H9 (cell line): ENCODE measurements around the gene PLEKHG5. TPM values are rescaled to one million over a fixed set of nuclear protein-coding genes. Genes with fewer than 3 reads are reported as not detected.

Source experiments
- DNase-seq: peaks from one replicate; pipeline ENCODE4 v3.0.0-alpha.2; 2017
- H2AFZ ChIP-seq: one replicate; pipeline ENCODE4 v1.6.1; 2013; ENCODE audit warnings: mild to moderate bottlenecking, low read length, control low read depth, moderate library complexity
- H2AK5ac ChIP-seq: 2 replicates; pipeline ENCODE4 v1.6.1; 2013; ENCODE audit warnings: low read length, control low read depth, mixed read lengths; ENCODE audit not compliant: insufficient read length
- H2BK120ac ChIP-seq: one replicate; pipeline ENCODE4 v1.6.1; 2013; ENCODE audit warnings: low read depth, mild to moderate bottlenecking, low read length, control low read depth, inconsistent platforms; ENCODE audit not compliant: poor library complexity, severe bottlenecking
- H2BK12ac ChIP-seq: 2 replicates; pipeline ENCODE4 v1.6.1; 2013; ENCODE audit warnings: low read length, control low read depth, mixed read lengths, low read depth; ENCODE audit not compliant: insufficient read length
- H2BK15ac ChIP-seq: 2 replicates; pipeline ENCODE4 v1.6.1; 2013; ENCODE audit warnings: low read depth, low read length, control low read depth
- H2BK20ac ChIP-seq: one replicate; pipeline ENCODE4 v1.6.1; 2013; ENCODE audit warnings: low read depth, mild to moderate bottlenecking, low read length, control low read depth, inconsistent platforms; ENCODE audit not compliant: poor library complexity, severe bottlenecking
- H2BK5ac ChIP-seq: 2 replicates; pipeline ENCODE4 v1.6.1; 2013; ENCODE audit warnings: low read length, control low read depth, mixed read lengths; ENCODE audit not compliant: insufficient read length
- H3K14ac ChIP-seq: 2 replicates; pipeline ENCODE4 v1.6.1; 2013; ENCODE audit warnings: low read length, control low read depth; ENCODE audit not compliant: insufficient read depth
- H3K18ac ChIP-seq: 2 replicates; pipeline ENCODE4 v1.6.1; 2013; ENCODE audit warnings: low read depth, mild to moderate bottlenecking, mixed read lengths, low read length, control low read depth; ENCODE audit not compliant: insufficient read length
- H3K23ac ChIP-seq: 2 replicates; pipeline ENCODE4 v1.6.1; 2013; ENCODE audit warnings: low read length, control low read depth, mixed read lengths, low read depth; ENCODE audit not compliant: insufficient read length
- H3K23me2 ChIP-seq: 2 replicates; pipeline ENCODE4 v1.6.1; 2013; ENCODE audit warnings: low read depth, mild to moderate bottlenecking, mixed read lengths, low read length, control low read depth; ENCODE audit not compliant: insufficient read length, poor library complexity, severe bottlenecking
- H3K27ac ChIP-seq: 2 replicates; pipeline ENCODE4 v1.5.1; 2013; ENCODE audit warnings: low read length, control low read depth, mixed read lengths, low read depth; ENCODE audit not compliant: insufficient read length
- H3K27me3 ChIP-seq: 2 replicates; pipeline ENCODE4 v1.6.1; 2013; ENCODE audit warnings: low read length, control low read depth, inconsistent platforms; ENCODE audit not compliant: insufficient read depth
- H3K4ac ChIP-seq: 2 replicates; pipeline ENCODE4 v1.6.1; 2013; ENCODE audit warnings: low read depth, mild to moderate bottlenecking, control low read depth, inconsistent platforms, low read length, moderate library complexity
- H3K4me1 ChIP-seq: 2 replicates; pipeline ENCODE4 v1.6.1; 2013; ENCODE audit warnings: low read length, control low read depth, inconsistent platforms; ENCODE audit not compliant: insufficient read depth
- H3K4me2 ChIP-seq: 2 replicates; pipeline ENCODE4 v1.6.1; 2013; ENCODE audit warnings: low read length, control low read depth, mixed read lengths; ENCODE audit not compliant: insufficient read length, insufficient read depth
- H3K56ac ChIP-seq: 2 replicates; pipeline ENCODE4 v1.6.1; 2013; ENCODE audit warnings: low read depth, mild to moderate bottlenecking, mixed read lengths, low read length, control low read depth; ENCODE audit not compliant: insufficient read length
- H3K79me1 ChIP-seq: 2 replicates; pipeline ENCODE4 v1.6.1; 2013; ENCODE audit warnings: low read depth, mild to moderate bottlenecking, moderate library complexity, low read length, control low read depth, inconsistent platforms; ENCODE audit not compliant: insufficient read depth, poor library complexity, severe bottlenecking
- H3K79me2 ChIP-seq: 2 replicates; pipeline ENCODE4 v1.6.1; 2013; ENCODE audit warnings: low read length, control low read depth, inconsistent platforms; ENCODE audit not compliant: insufficient read depth
- H3K9ac ChIP-seq: 2 replicates; pipeline ENCODE4 v1.6.1; 2013; ENCODE audit warnings: low read length, control low read depth, mixed read lengths; ENCODE audit not compliant: insufficient read length; ENCODE audit errors: extremely low read depth
- H3K9me3 ChIP-seq: one replicate; pipeline ENCODE4 v1.6.1; 2013; ENCODE audit warnings: low read depth, low read length, inconsistent platforms; ENCODE audit not compliant: control insufficient read depth
- H3T11ph ChIP-seq: one replicate; pipeline ENCODE4 v1.6.1; 2013; ENCODE audit warnings: mild to moderate bottlenecking, low read length, control low read depth, inconsistent platforms
- H4K20me1 ChIP-seq: one replicate; pipeline ENCODE4 v1.6.1; 2013; ENCODE audit not compliant: control insufficient read depth, insufficient read length, insufficient read depth
- H4K5ac ChIP-seq: 2 replicates; pipeline ENCODE4 v1.6.1; 2013; ENCODE audit warnings: low read depth, mild to moderate bottlenecking, mixed read lengths, low read length, control low read depth; ENCODE audit not compliant: insufficient read length
- H4K8ac ChIP-seq: replicated peaks from 2 replicates; pipeline ENCODE4 v1.6.1; 2013; ENCODE audit warnings: low read length, control low read depth, mixed read lengths, low read depth; ENCODE audit not compliant: insufficient read length
- H4K91ac ChIP-seq: 2 replicates; pipeline ENCODE4 v1.6.1; 2013; ENCODE audit warnings: low read depth, mild to moderate bottlenecking, moderate library complexity, mixed read lengths, low read length, control low read depth; ENCODE audit not compliant: insufficient read length
- H3K27ac Mint-ChIP-seq, 3 experiments: 2 replicates in 2 of 3; 3 replicates in 1 of 3; pipeline ENCODE4 v1.8.0; 2020 to 2021; ENCODE audit warnings: mixed read lengths in 3 of 3, mild to moderate bottlenecking in 1 of 3, moderate library complexity in 1 of 3
- H3K27me3 Mint-ChIP-seq: 2 replicates; pipeline ENCODE4 v1.8.0; 2021; ENCODE audit warnings: low read depth, mild to moderate bottlenecking, moderate library complexity, mixed read lengths
- H3K36me3 Mint-ChIP-seq, 3 experiments: 2 replicates in 2 of 3; 3 replicates in 1 of 3; pipeline ENCODE4 v1.8.0; 2020 to 2021; ENCODE audit warnings: low read depth in 3 of 3, mixed read lengths in 3 of 3; ENCODE audit not compliant: insufficient read depth in 1 of 3
- H3K4me1 Mint-ChIP-seq, 2 experiments: 2 replicates each; pipeline ENCODE4 v1.8.0; 2020; ENCODE audit warnings: mixed read lengths in 2 of 2
- H3K4me3 Mint-ChIP-seq, 2 experiments: 2 replicates in 1 of 2; 3 replicates in 1 of 2; pipeline ENCODE4 v1.8.0; 2020 to 2021; ENCODE audit warnings: mild to moderate bottlenecking in 2 of 2, mixed read lengths in 2 of 2, moderate library complexity in 1 of 2
- H3K9me3 Mint-ChIP-seq, 2 experiments: 2 replicates in 1 of 2; 3 replicates in 1 of 2; pipeline ENCODE4 v1.8.0; 2020; ENCODE audit warnings: mild to moderate bottlenecking in 2 of 2, mixed read lengths in 2 of 2, moderate library complexity in 1 of 2
- CTCF ChIP-seq: fragments of 200-600 bp; sonication (generic); conservative IDR thresholded peaks from 3 replicates; pipeline ENCODE4 v1.8.0; 2021; ENCODE audit warnings: antibody characterized with exemption, mild to moderate bottlenecking
- WGBS: extraction: QIAGEN DNeasy Blood & Tissue Kit; methylation state at CpG from one replicate; pipeline ENCODE4 v1.1.7; 2013; ENCODE audit warnings: missing lambda C conversion rate, low lambda C conversion rate, mixed read lengths; ENCODE audit not compliant: insufficient read length; ENCODE audit errors: extremely low coverage; 5-methylcytosine and 5-hydroxymethylcytosine counted together
- total RNA-seq: library from RNA; stranded (reverse); gene quantifications from 2 replicates; pipeline ENCODE4 v1.2.1, GENCODE V29; 2021

PLEKHG5 gene
- total RNA-seq, 1 experiment from 2014 or later, result 22.3 TPM

- H3K36me3 Mint-ChIP-seq, result no peaks in the 10 kb centered on the region
- peaks cover 0 to 3% of the 10 kb centered on the region in 2 experiments; a peak in 2 of 4 replicates for H3K4me1 Mint-ChIP-seq
- Histone ChIP-seq H3K23me2 (no peaks in the 10 kb centered on the region), H3T11ph (no peak overlapping the region), H4K8ac (no peak overlapping the region), H3K56ac (no peak overlapping the region), H2BK120ac (no peak overlapping the region), H2AK5ac (no peak overlapping the region), H4K5ac (no peak overlapping the region), H3K4me1 (no peaks in the 10 kb centered on the region), H3K27me3 (no peaks in the 10 kb centered on the region), H3K9me3 (no peaks in the 10 kb centered on the region), H3K14ac (no peak overlapping the region; the same call in 1 of the 2 replicates), H3K9ac (no peak overlapping the region), H2AFZ (no peak overlapping the region), H3K27ac (no peak overlapping the region), H3K23ac (no peak overlapping the region), H2BK20ac (no peak overlapping the region), H2BK15ac (no peak overlapping the region), H2BK5ac (no peak overlapping the region), H4K20me1 (no peaks in the 10 kb centered on the region), H3K79me2 (no peaks in the 10 kb centered on the region), H3K18ac (no peak overlapping the region), H3K4me2 (no peak overlapping the region), H3K4ac (no peak overlapping the region), H2BK12ac (no peak overlapping the region), H4K91ac (no peak overlapping the region), H3K79me1 (no peaks in the 10 kb centered on the region)
- no peak for TF ChIP-seq CTCF
- no peak for DNase-seq
- no CpG with 5 or more reads among the region's 7 CpGs for WGBS
- no peaks in the 10 kb centered on the region for H3K9me3 Mint-ChIP-seq
- 0 out of 2 replicates have a peak, but pooled peaks cover 2% of the 10 kb centered on the region for H3K27me3 Mint-ChIP-seq
- peak overlapping the region in 1 of 3 experiments; percentile 65; a peak in 2 of 7 replicates for H3K27ac Mint-ChIP-seq
- no peak overlapping the region for H3K4me3 Mint-ChIP-seq
These were observed 15.6 kb upstream of the PLEKHG5 start for GRCh38 chr1:6507037-6507428.
